Islet precursor cell (in vitro differentiated cells): ENCODE measurements around the gene ADGRV1.

ENCODE experiments used
- DNase-seq: peaks from one replicate; pipeline ENCODE4 v3.0.0-alpha.2; 2018

Gene ADGRV1

DNA sequence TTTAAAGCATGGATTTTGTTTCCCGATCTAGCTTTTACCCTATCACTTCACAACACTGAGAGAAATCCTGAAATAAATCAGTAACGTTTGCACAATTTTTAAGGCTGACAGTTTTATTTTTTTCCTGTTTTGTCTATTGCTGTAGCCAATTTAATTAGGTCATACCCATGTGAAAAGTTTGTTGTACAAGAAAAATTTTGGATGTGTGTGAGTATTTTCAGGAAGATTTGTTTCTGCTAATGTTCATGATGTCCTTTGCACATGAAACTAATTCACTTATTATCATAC is 586.7 kb downstream of the ADGRV1 start:
- no peak for DNase-seq

DNA sequence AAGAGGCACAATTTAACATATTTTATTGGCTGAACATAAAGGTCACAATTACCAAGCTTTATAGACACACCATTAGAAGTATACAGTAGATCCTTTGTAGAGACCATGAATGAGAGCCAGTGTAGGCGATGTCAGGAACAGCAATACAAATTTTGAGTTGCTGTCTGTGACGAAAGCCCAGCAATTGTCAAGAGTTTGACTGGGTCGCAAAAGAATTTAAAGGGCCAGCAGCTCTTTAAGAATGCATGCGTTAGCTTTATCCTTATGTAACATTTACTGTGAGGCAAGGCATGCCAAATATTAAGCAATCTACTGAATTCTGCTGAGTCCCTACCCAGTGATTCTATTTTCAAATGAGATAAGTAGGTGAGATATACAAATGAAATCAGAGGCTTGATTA is 587.6 kb downstream of the ADGRV1 start:
- DNase-seq: no peak

DNA sequence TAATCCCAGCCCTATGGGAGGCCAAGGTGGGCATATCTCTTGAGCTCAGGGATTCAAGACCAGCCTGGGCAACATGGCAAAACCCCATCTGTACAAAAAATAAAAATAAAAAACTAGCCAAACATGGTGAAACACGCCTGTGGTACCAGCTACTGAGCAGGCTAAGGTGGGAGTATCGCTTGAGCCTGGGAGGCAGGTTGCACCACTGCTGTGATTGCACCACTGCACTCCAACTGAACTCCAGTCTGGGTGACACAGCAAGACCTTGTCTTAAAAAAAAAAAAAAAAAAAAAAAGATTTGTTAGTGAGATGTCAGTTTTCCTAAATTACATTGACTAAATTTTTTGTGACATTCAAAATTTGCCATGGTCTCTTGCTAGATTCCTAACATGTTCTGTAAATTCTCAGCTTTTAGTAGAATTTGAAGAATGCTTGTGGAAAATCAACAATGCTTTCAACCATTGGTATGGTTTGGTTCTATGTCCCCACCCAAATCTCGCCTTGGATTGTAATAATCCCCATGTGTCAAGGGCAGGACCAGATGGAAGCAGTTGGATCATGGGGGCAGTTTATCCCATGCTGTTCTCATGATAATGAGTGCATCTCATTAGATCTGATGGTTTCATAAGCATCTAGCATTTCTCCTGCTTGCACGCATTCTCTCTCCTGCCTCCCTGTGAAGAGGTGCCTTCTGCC is 588.5 kb downstream of the ADGRV1 start:
- no peak for DNase-seq

- no peak for DNase-seq
Observed at GRCh38 chr5:91150234-91150633, 591.6 kb downstream of the ADGRV1 start.

- DNase-seq: no peak
Observed at GRCh38 chr5:91150636-91151035, 592.0 kb downstream of the ADGRV1 start.

GRCh38 chr5:91151947-91152346 is 593.4 kb downstream of the ADGRV1 start:
- no peak for DNase-seq

DNA sequence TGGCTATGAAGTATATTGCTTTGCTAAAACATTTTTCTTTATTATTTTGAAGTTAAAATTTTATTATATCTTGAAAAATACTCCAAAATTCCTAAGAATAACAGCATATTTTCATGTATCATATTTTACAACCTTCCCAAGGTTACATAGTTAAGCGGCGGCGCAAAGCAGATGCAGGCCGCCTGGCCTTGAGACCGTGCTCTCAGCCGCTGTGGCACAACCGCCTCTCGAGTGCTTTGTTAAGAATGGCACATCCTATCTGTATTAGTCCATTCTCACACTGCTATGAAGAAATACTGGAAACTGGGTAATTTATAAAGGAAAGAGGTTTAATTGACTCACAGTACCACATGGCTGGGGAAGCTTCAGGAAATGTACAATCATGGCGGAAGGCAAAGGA is 595.7 kb downstream of the ADGRV1 start:
- DNase-seq: no peak

- DNase-seq: no peak
Observed at GRCh38 chr5:91155274-91155673, 596.7 kb downstream of the ADGRV1 start.

- DNase-seq: no peak
Observed at GRCh38 chr5:91156242-91156641, 597.6 kb downstream of the ADGRV1 start.

GRCh38 chr5:91158011-91158410 is 599.4 kb downstream of the ADGRV1 start:
- DNase-seq: no peak

- no peak for DNase-seq
Observed at GRCh38 chr5:91159647-91160046, 601.0 kb downstream of the ADGRV1 start.

DNA sequence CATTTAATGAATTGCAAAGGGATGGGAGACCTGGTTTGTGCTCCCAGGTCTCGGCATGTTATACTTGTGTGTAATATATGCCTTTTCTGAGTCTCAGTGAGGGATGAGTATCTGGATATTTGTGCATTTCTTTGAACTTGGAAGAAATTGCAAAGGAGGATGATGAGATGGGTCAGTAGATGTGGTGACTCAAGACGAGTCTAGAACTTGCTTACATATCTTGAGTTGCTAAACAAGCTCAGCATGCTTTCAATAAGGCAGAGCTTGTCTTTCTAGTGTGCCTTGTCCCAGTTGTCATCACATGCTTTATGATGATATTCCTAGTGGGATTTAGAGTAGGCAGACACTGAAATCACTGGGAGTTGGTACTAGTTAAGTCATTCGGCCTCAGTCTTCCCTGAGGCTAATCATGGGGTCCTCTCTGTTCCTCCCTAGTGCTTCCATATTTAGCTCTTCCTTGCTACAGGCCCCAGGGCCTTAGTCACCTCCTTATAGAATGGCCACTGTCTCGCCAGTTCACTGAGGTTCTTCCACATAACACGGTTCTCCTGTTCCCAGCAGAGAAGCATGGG is 602.2 kb downstream of the ADGRV1 start:
- no peak for DNase-seq

DNA sequence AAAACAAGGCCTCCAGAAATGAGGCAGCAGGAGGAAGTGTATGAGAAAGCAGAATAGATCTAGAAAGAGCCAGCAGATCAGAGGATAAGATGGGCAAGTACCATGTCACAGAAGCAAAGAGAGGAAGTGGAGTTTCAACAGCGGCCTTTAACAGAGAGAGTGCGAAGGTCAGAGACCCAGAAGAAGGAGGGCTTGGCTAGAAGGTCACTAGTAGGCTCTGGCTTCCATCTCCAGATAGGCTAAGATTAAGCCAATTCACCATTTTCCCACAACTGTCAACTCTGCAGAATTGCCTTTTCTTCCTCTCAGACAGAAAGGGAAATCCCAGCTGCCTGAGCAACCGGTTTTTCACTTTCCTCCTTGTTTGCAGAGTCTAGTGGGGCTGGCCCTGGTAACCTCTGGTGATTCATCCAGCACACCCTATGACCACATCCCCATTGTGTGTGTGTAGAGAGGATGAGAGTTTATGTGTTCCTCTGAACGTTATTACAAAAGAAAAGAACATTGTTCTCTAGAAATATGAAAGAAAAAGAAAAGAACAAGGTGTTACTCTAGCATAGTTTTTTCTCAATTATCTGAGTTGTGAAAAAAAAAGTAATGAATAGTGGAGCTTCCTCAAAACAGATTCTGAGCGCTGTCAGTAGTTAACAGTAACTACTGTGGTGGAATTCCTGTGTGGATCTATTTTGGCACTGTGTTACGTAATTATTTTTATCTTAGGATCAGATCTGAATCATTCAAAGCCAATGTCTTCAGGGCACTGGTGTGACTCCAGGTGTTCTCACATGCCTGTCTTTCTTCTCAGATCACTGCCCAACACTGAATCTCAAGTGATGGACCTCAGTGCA is 604.2 kb downstream of the ADGRV1 start:
- DNase-seq: peak; percentile 95

- DNase-seq: no peak
Observed at GRCh38 chr5:91164424-91164823, 605.8 kb downstream of the ADGRV1 start.

DNA sequence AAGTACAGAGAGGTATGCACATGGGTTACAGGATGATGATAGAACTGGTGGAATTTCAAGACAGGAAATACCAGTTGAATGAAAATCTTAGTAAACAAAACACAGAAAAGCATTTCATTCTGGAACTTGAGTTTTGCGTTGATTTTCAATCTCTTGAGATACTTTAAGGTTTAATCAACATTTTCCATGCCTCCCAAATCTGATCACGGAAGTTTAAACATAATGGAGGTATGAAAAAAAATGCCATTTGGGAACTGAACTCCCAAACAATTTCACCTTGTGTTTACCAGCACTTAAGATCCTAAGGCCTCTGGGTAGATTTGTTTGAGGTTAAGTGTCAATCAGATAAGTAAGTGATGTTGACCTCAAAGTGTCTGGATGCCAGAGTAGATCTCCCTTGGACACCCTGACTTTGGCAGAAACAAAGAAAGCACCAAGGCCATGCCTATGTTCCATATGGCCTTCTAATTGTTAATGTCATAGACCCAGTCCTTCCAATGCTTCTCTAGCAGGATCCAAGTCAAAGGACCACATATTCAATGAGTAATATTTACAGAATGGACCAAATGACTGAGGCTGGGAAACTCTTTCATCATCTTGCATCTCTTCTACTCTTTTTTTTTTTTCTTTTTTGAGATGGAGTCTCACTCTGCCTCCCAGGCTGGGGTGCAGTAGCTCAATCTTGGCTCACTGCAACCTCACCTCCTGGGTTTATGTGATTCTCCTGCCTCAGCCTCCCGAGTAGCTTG is 607.6 kb downstream of the ADGRV1 start:
- DNase-seq: peak; percentile 60

GRCh38 chr5:91168859-91169258 is 610.3 kb downstream of the ADGRV1 start:
- no peak for DNase-seq

- no peak for DNase-seq
Observed at GRCh38 chr5:91170266-91170665, 611.7 kb downstream of the ADGRV1 start.

GRCh38 chr5:91171322-91171721 is 612.7 kb downstream of the ADGRV1 start:
- DNase-seq: no peak

DNA sequence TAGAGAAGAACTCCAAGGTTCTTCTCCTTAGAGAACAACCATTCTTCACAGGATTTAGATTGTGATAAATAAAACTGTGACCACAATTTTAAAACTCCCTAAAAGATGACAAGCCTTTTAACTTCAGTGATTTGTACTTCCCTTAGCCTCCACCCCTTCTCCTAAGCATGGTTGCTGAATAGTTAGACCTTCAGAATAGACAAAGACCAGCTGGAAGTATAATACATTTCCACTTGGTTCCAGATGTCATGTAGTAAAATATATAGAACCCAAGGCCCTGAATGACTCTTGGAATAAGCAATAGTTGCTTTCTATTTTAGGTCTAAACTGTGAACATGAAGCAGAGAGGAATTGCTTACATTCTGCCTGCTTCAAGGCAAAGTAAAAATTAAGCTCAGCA is 615.8 kb downstream of the ADGRV1 start:
- DNase-seq: no peak

- no peak for DNase-seq
Observed at GRCh38 chr5:91175708-91176107, 617.1 kb downstream of the ADGRV1 start.

DNA sequence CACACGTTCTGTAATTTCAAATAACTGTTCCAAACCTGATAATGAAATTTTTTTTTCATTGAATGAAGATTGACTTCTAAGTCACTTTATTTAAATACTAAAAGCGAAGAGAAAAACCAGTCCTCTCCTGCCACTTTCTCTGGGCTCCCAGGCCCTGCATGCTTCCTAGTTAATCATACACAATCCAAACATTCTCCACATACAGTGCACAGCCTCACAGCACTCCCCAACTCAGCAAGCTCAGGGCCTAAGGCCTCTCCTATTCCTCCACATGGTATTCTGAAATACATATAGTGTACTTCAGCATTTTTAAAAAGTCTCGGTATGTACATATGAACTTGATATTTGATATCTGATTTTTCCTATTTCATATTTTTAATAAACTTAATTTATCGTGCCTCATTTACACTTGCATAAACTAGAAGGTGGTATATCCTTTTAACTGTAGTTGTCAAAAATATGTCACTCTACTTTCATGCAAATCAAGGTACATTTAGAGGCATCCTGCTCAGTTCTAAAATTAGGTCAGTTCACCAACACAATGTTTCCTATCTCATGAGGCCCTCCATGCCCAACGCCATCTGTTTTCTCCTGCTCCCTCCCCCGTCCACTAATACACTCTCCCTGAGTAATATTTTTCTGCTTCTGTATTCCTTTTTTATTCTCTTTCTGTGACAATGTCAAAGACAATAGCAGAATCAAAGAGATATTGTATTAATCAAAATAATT is 617.9 kb downstream of the ADGRV1 start:
- DNase-seq: no peak

- no peak for DNase-seq
Observed at GRCh38 chr5:91177085-91177484, 618.5 kb downstream of the ADGRV1 start.

- DNase-seq: no peak
Observed at GRCh38 chr5:91177639-91178038, 619.0 kb downstream of the ADGRV1 start.
